Skeletal muscle cell (primary cell): ENCODE results near the gene WDR45B.

Experiments
- DNase-seq: peaks from one replicate; pipeline ENCODE4 v3.0.0-alpha.2; 2010; ENCODE audit warnings: low read depth
- H3K4me3 ChIP-seq: 2 replicates; pipeline ENCODE4 v1.5.1; 2011; ENCODE audit warnings: low read depth, mild to moderate bottlenecking, control low read depth, low read length, moderate library complexity

The WDR45B gene

DNA sequence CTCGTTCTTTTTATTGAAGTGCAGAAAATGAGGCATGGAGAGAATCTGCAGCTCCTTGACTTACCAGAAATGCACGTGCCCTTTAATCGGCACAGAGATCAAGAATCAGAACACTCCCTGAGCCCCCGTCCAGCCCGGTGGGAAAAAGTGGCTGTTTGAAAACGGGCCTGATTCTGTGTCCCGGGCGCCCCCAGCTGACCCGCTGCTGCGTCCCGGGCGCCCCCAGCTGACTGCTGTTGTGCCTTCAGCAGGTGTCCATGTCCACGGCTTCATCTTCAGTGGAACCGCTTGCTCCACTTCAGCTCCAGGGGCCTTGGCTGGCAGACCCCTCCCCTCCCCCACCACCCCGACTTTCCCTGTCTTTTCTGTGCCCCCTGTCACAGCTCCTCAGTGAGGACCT, 81.0 kb downstream of the WDR45B start:
- no peak overlapping the region for H3K4me3 ChIP-seq
- DNase-seq: no peak

DNA sequence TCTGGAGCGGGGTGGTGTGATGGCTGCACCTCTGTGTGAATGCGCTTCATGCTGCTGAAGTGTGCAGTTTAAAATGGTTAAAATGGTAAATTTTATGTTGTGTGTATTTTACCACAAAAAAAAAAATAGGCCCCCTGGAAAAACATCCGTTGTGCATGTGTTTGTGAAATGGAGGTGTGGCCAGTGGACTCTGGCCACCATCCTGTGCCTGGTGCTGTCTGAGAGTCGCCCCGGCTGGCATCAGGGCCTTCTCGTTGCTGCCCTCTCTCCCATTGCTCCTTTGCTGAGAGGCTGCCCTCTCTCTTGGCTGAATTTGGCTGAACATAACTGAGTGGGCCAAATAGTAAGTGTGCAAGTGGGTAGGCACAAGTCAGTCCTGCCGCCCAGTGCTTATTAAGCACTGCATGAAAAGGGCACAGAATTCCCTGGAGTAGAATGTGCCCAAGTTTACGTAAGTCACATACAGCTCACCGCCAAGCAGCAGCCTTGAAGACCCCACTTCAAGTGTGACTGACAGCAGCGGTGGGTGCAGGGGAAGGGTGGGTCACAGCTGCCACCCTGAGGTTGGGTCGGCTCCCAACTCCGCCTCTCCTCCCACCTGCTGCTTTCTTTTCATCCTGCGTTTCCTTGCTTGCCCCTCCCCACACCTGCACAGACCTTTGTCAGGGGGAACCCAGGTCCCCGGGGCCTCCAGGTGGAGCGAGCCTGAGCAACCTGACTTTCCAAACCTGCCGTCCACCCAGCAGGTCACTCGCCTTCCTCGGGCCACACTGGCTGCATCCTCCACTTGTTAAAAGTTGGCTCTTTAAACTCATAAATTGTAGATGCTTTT, 81.9 kb downstream of the WDR45B start:
- no peak overlapping the region for H3K4me3 ChIP-seq
- no peak for DNase-seq

DNA sequence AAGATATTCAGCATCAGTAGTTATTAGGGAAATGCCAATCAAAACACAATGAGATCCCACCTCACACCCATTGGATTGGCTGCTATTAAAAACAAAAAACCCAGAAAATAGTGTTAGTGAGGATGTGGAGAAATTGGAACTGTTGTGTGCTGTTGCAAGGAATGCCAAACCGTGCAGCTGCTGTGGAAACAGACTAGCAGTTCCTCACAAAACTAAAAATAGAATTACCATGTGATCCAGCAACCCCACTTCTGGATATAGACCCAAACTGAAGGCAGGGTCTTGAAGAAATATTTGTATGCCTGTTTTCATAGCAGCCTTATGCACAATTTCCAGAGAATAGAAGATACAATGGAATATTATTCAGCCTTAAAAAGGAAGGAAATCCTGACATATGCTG, 82.7 kb downstream of the WDR45B start:
- H3K4me3 ChIP-seq: no peak overlapping the region
- no peak for DNase-seq
